Nephron progenitor cell (in vitro differentiated cells): ENCODE data around the gene LAMA1.
A peak's percentile ranks its signal among the peaks of the same experiment; 100 is the strongest.

ENCODE experiments used
- DNase-seq: peaks from one replicate; pipeline ENCODE4 v3.0.0; 2021
- H3K27ac Mint-ChIP-seq: 2 replicates; pipeline ENCODE4 v1.8.0; 2021; ENCODE audit warnings: mild to moderate bottlenecking, moderate library complexity, mixed read lengths
- H3K27me3 Mint-ChIP-seq: 2 replicates; pipeline ENCODE4 v1.8.0; 2021; ENCODE audit warnings: mild to moderate bottlenecking, low read depth, mixed read lengths; ENCODE audit not compliant: poor library complexity
- H3K36me3 Mint-ChIP-seq: 2 replicates; pipeline ENCODE4 v1.8.0; 2021; ENCODE audit warnings: low read depth, mixed read lengths
- H3K4me1 Mint-ChIP-seq: 2 replicates; pipeline ENCODE4 v1.8.0; 2021; ENCODE audit warnings: mixed read lengths
- H3K4me3 Mint-ChIP-seq: 2 replicates; pipeline ENCODE4 v1.8.0; 2021; ENCODE audit warnings: mild to moderate bottlenecking, moderate library complexity, mixed read lengths
- H3K9me3 Mint-ChIP-seq: 2 replicates; pipeline ENCODE4 v1.8.0; 2021; ENCODE audit warnings: mild to moderate bottlenecking, moderate library complexity, mixed read lengths
- CTCF ChIP-seq: fragments of 200-600 bp; sonication (generic); IDR thresholded peaks from 2 replicates; pipeline ENCODE4 v1.5.0; 2021; ENCODE audit warnings: antibody characterized with exemption

The LAMA1 gene

GRCh38 chr18:6951336-6952090, 166.1 kb downstream of the LAMA1 start:
- no peaks in the 10 kb centered on the region for H3K27me3 Mint-ChIP-seq
- no peaks in the 10 kb centered on the region for H3K9me3 Mint-ChIP-seq
- peaks cover 79% of the 10 kb centered on the region for H3K36me3 Mint-ChIP-seq
- peak overlapping the region; percentile 88 for H3K27ac Mint-ChIP-seq
- no peak overlapping the region for H3K4me3 Mint-ChIP-seq
- DNase-seq, result peak; percentile 21
- H3K4me1 Mint-ChIP-seq, result peaks cover 28% of the 10 kb centered on the region
- no peak for TF ChIP-seq CTCF

DNA sequence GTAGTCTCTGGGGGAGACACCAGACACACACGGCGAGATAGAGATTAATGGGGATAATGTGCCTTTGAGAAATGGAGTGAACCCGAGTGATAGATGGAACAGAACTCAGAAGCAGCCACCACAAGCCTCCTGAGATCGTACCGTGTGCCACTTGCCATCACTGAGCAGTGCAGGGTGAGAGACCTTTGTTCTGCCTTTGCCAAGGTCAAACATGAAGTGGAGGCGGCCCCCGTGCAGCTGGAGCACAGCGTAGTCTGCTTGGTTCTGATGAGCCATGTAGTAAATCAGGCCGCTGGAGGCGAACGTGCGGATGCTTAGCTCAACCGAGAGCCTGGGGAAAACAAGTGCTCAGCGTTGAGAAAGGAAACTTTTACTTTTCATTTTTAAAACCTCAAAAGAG, 167.0 kb downstream of the LAMA1 start:
- DNase-seq, result no peak
- H3K27me3 Mint-ChIP-seq, result no peaks in the 10 kb centered on the region
- H3K9me3 Mint-ChIP-seq, result no peaks in the 10 kb centered on the region
- no peak overlapping the region for H3K4me3 Mint-ChIP-seq
- peaks cover 81% of the 10 kb centered on the region for H3K36me3 Mint-ChIP-seq
- peak overlapping the region; percentile 44 for H3K27ac Mint-ChIP-seq
- TF ChIP-seq CTCF, result no peak
- peaks cover 28% of the 10 kb centered on the region for H3K4me1 Mint-ChIP-seq

GRCh38 chr18:6949800-6950586, 167.6 kb downstream of the LAMA1 start:
- Mint-ChIP-seq H3K9me3 (no peaks in the 10 kb centered on the region), H3K36me3 (peaks cover 82% of the 10 kb centered on the region), H3K27ac (peak overlapping the region; percentile 44), H3K4me3 (no peak overlapping the region), H3K27me3 (no peaks in the 10 kb centered on the region), H3K4me1 (peaks cover 28% of the 10 kb centered on the region)
- DNase-seq, result no peak
- no peak for TF ChIP-seq CTCF

- Mint-ChIP-seq H3K4me3 (no peak overlapping the region), H3K9me3 (no peaks in the 10 kb centered on the region), H3K4me1 (peaks cover 28% of the 10 kb centered on the region), H3K36me3 (peaks cover 78% of the 10 kb centered on the region), H3K27me3 (no peaks in the 10 kb centered on the region), H3K27ac (no peak overlapping the region)
- DNase-seq, result no peak
- TF ChIP-seq CTCF, result no peak
These were observed 169.1 kb downstream of the LAMA1 start for GRCh38 chr18:6948281-6949055.

DNA sequence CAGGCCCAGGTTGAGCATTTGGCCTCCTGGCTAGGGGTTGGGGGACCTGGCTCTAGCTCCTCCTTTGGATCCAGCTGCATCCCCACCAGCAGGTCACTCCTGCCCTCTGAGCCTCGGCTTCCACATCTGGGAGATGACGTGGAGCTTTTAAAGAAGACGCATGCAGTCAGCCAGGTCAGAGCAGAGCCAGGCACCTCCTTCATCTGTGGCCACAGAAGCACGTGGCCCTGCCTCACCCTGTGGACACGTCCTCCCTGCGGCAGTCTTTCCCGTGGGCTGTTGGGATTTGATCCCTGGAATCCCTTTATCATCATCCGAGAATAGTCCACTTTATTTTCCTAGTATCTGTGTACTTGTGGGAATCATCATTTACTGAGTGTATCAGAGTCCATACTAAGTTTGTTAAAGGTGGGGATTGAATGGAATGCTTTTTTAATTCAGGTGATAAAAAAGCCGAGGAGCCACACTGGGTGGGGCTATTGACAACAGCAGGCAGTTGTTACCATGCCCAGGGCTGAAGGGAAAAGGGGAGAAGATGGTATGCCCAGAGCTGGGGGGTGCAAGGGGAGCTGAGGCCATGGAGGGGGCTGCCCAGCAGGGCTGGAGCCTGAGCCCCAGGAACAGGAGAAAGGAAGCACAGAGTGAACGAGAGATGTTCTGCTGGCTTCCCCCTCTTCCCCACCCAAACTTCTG, 170.1 kb downstream of the LAMA1 start:
- Mint-ChIP-seq H3K27ac (peak overlapping the region; percentile 20), H3K4me3 (no peak overlapping the region), H3K4me1 (peaks cover 27% of the 10 kb centered on the region), H3K27me3 (no peaks in the 10 kb centered on the region), H3K9me3 (no peaks in the 10 kb centered on the region), H3K36me3 (peaks cover 80% of the 10 kb centered on the region)
- no peak for DNase-seq
- TF ChIP-seq CTCF, result no peak
